H1 (cell line): ENCODE results near the gene MACROD2. TPM values are rescaled to one million over a fixed set of nuclear protein-coding genes. Genes with fewer than 3 reads are reported as not detected.

Experiments used
- CTCF ChIA-PET: fragments of 300-600 bp; sonication (Branson Sonifier 250); formaldehyde crosslinking; loops from one replicate; lab custom pipeline; 2021; ENCODE audit not compliant: partially characterized antibody; lab: Charles Lee
- POLR2A ChIA-PET: fragments of 300-600 bp; sonication (Branson Sonifier 250); formaldehyde crosslinking; loops from one replicate; lab custom pipeline; 2021; ENCODE audit warnings: inconsistent platforms; ENCODE audit not compliant: partially characterized antibody; lab: Charles Lee
- DNase-seq, 2 experiments: peaks; one replicate each; pipeline versions ENCODE4 v3.0.0 to v3.0.0-alpha.2; 2010 to 2022; ENCODE audit warnings: low spot score in 2 of 2, low read depth in 1 of 2, mixed read lengths in 1 of 2
- FAIRE-seq: peaks from 2 replicates; lab custom pipeline; 2011; peaks lifted over from hg19 to GRCh38; lab: Jason Lieb, UNC
- H2AFZ ChIP-seq: 2 replicates; pipeline ENCODE4 v1.8.1; 2012; ENCODE audit warnings: low read length, inconsistent platforms
- H2AK5ac ChIP-seq: 2 replicates; pipeline ENCODE4 v1.6.1; 2013; ENCODE audit warnings: low read depth, low read length
- H2BK120ac ChIP-seq: replicated peaks from 2 replicates; pipeline ENCODE3; 2013; ENCODE audit warnings: low read depth, low read length, inconsistent platforms
- H2BK12ac ChIP-seq: 2 replicates; pipeline ENCODE4 v1.6.1; 2013; ENCODE audit warnings: low read depth, low read length
- H2BK15ac ChIP-seq: 2 replicates; pipeline ENCODE4 v1.6.1; 2013; ENCODE audit warnings: low read length
- H2BK20ac ChIP-seq: 2 replicates; pipeline ENCODE4 v1.6.1; 2013; ENCODE audit warnings: low read length
- H2BK5ac ChIP-seq: 2 replicates; pipeline ENCODE4 v1.6.1; 2013; ENCODE audit warnings: low read depth, low read length
- H3K14ac ChIP-seq: 2 replicates; pipeline ENCODE4 v1.6.1; 2013; ENCODE audit warnings: inconsistent platforms; ENCODE audit not compliant: insufficient read length
- H3K18ac ChIP-seq: 2 replicates; pipeline ENCODE4 v1.6.1; 2013; ENCODE audit warnings: low read length; ENCODE audit errors: extremely low read depth
- H3K23ac ChIP-seq: 2 replicates; pipeline ENCODE4 v1.6.1; 2013; ENCODE audit warnings: inconsistent platforms; ENCODE audit not compliant: insufficient read length
- H3K23me2 ChIP-seq: 2 replicates; pipeline ENCODE4 v1.6.1; 2013; ENCODE audit warnings: low read depth, low read length
- H3K27ac ChIP-seq: 2 replicates; pipeline ENCODE4 v1.6.1; 2011; ENCODE audit warnings: low read depth, low read length, inconsistent platforms
- H3K27me3 ChIP-seq, 4 experiments: replicated peaks in 1 of 4; 1 replicate in 1 of 4; 2 replicates in 3 of 4; pipeline versions ENCODE4 v1.6.1 to v1.8.1; 2011 to 2013; ENCODE audit warnings: low read length in 3 of 4, mild to moderate bottlenecking in 3 of 4, inconsistent platforms in 2 of 4, mixed read lengths in 2 of 4, moderate library complexity in 1 of 4; ENCODE audit not compliant: control insufficient read depth in 3 of 4, insufficient read depth in 3 of 4; ENCODE audit errors: extremely low read depth in 1 of 4
- H3K36me3 ChIP-seq, 4 experiments: 2 replicates each; pipeline versions ENCODE4 v1.6.1 to v1.8.1; 2011 to 2013; ENCODE audit warnings: mild to moderate bottlenecking in 4 of 4, low read length in 3 of 4, moderate library complexity in 2 of 4, control low read depth in 1 of 4, inconsistent platforms in 1 of 4; ENCODE audit not compliant: insufficient read depth in 4 of 4, control insufficient read depth in 2 of 4
- H3K4ac ChIP-seq: replicated peaks from 2 replicates; pipeline ENCODE3; 2013; ENCODE audit warnings: low read length, low read depth, mixed read lengths, inconsistent platforms; ENCODE audit not compliant: insufficient read length
- H3K4me1 ChIP-seq, 4 experiments: replicated peaks in 1 of 4; 1 replicate in 1 of 4; 2 replicates in 3 of 4; pipeline versions ENCODE4 v1.6.1 to v1.8.1; 2011 to 2013; ENCODE audit warnings: low read length in 3 of 4, inconsistent platforms in 2 of 4, mixed read lengths in 1 of 4; ENCODE audit not compliant: insufficient read depth in 4 of 4, control insufficient read depth in 3 of 4
- H3K4me2 ChIP-seq, 2 experiments: 2 replicates each; pipeline versions ENCODE4 v1.6.1 to v1.8.1; 2011 to 2013; ENCODE audit warnings: low read depth in 2 of 2, low read length in 2 of 2, control low read depth in 1 of 2, inconsistent platforms in 1 of 2, mild to moderate bottlenecking in 1 of 2; ENCODE audit not compliant: insufficient read depth in 1 of 2
- H3K4me3 ChIP-seq, 4 experiments: fragments of 200-600, 300-600 bp in 1 of 4; sonication (generic), shearing (Covaris generic), sonication (Bioruptor Twin) in 1 of 4; 2 replicates each; pipeline versions ENCODE4 v1.5.1 to v1.8.1; 2011 to 2016; ENCODE audit warnings: low read length in 4 of 4, low read depth in 3 of 4, control low read depth in 2 of 4, inconsistent platforms in 2 of 4, mild to moderate bottlenecking in 2 of 4, mixed read lengths in 1 of 4, moderate library complexity in 1 of 4; ENCODE audit not compliant: insufficient read depth in 2 of 4; ENCODE audit errors: extremely low read depth in 1 of 4
- H3K56ac ChIP-seq: replicated peaks from 2 replicates; pipeline ENCODE3; 2013; ENCODE audit warnings: low read depth, mild to moderate bottlenecking, mixed read lengths, low read length, inconsistent platforms; ENCODE audit not compliant: insufficient read length
- H3K79me1 ChIP-seq: 2 replicates; pipeline ENCODE4 v1.6.1; 2013; ENCODE audit warnings: low read depth, low read length, control low read depth
- H3K79me2 ChIP-seq, 2 experiments: 2 replicates each; pipeline versions ENCODE4 v1.6.1 to v1.8.1; 2012 to 2013; ENCODE audit warnings: low read length in 2 of 2, mild to moderate bottlenecking in 2 of 2, inconsistent platforms in 1 of 2; ENCODE audit not compliant: insufficient read depth in 2 of 2, control insufficient read depth in 1 of 2
- H3K9ac ChIP-seq, 4 experiments: replicated peaks in 1 of 4; 1 replicate in 1 of 4; 2 replicates in 3 of 4; pipeline versions ENCODE4 v1.6.1 to v1.8.1; 2011 to 2013; ENCODE audit warnings: low read depth in 3 of 4, low read length in 3 of 4, control low read depth in 2 of 4, mild to moderate bottlenecking in 2 of 4, moderate library complexity in 2 of 4, inconsistent platforms in 1 of 4; ENCODE audit errors: extremely low read depth in 1 of 4
- H3K9me3 ChIP-seq, 2 experiments: 2 replicates each; pipeline versions ENCODE4 v1.6.1 to v1.8.1; 2012 to 2013; ENCODE audit warnings: mild to moderate bottlenecking in 2 of 2, moderate library complexity in 2 of 2, control low read depth in 1 of 2, inconsistent platforms in 1 of 2, low read depth in 1 of 2, low read length in 1 of 2, mixed read lengths in 1 of 2; ENCODE audit not compliant: insufficient read depth in 2 of 2
- H4K20me1 ChIP-seq, 2 experiments: replicated peaks in 1 of 2; 2 replicates each; pipeline versions ENCODE3 to v1.8.1; 2011 to 2013; ENCODE audit warnings: inconsistent platforms in 2 of 2, low read length in 2 of 2, mild to moderate bottlenecking in 1 of 2; ENCODE audit not compliant: insufficient read depth in 2 of 2, control insufficient read depth in 1 of 2
- H4K5ac ChIP-seq: 2 replicates; pipeline ENCODE4 v1.6.1; 2013; ENCODE audit warnings: low read length, low read depth, mixed read lengths, inconsistent platforms; ENCODE audit not compliant: insufficient read length
- H4K8ac ChIP-seq: 2 replicates; pipeline ENCODE4 v1.8.0; 2013; ENCODE audit warnings: mild to moderate bottlenecking, moderate library complexity, low read length, inconsistent platforms; ENCODE audit not compliant: insufficient read depth; ENCODE audit errors: extremely low read depth
- H4K91ac ChIP-seq: replicated peaks from 2 replicates; pipeline ENCODE3; 2013; ENCODE audit warnings: low read length, mixed read lengths, inconsistent platforms; ENCODE audit not compliant: insufficient read length
- FOSL1 ChIP-seq: IDR thresholded peaks from 2 replicates; pipeline ENCODE4 v1.6.1; 2011; ENCODE audit warnings: mild to moderate bottlenecking, low read depth, low read length, moderate library complexity; ENCODE audit not compliant: insufficient read depth
- HDAC6 ChIP-seq: IDR thresholded peaks from one replicate; pipeline ENCODE4 v1.7.1; 2012; ENCODE audit warnings: low read depth, mild to moderate bottlenecking, inconsistent platforms, low read length, moderate library complexity
- JUND ChIP-seq: IDR thresholded peaks from 2 replicates; pipeline ENCODE4 v1.6.1; 2011; ENCODE audit warnings: mild to moderate bottlenecking, improper control_type of control experiment, low read length
- PHF8 ChIP-seq: fragments of 200-600 bp; sonication (generic); conservative IDR thresholded peaks from 2 replicates; pipeline ENCODE4 v1.7.1; 2012; ENCODE audit warnings: low read depth, mild to moderate bottlenecking, inconsistent platforms, low read length, moderate library complexity
- POU5F1 ChIP-seq: IDR thresholded peaks from 2 replicates; pipeline ENCODE4 v1.6.1; 2011; ENCODE audit warnings: low read depth, mild to moderate bottlenecking, low read length, moderate library complexity
- RAD21 ChIP-seq, 2 experiments: IDR thresholded peaks in 1 of 2; conservative IDR thresholded peaks in 1 of 2; 2 replicates each; pipeline ENCODE4 v1.6.1; 2011; ENCODE audit warnings: low read depth in 2 of 2, low read length in 2 of 2, improper control_type of control experiment in 1 of 2, inconsistent platforms in 1 of 2, mild to moderate bottlenecking in 1 of 2, moderate library complexity in 1 of 2
- RFX5 ChIP-seq: IDR thresholded peaks from 2 replicates; pipeline ENCODE4 v1.6.1; 2011; ENCODE audit warnings: low read depth, low read length, improper control_type of control experiment, borderline replicate concordance
- SAP30 ChIP-seq: fragments of 300-600 bp; sonication (generic); IDR thresholded peaks from 2 replicates; pipeline ENCODE4 v1.7.1; 2012; ENCODE audit warnings: low read length, moderate library complexity, mild to moderate bottlenecking, inconsistent platforms; ENCODE audit not compliant: insufficient read depth, insufficient replicate concordance
- SP2 ChIP-seq: IDR thresholded peaks from 2 replicates; pipeline ENCODE4 v1.6.1; 2012; ENCODE audit warnings: mild to moderate bottlenecking, low read length, inconsistent platforms
- TAF1 ChIP-seq: IDR thresholded peaks from 2 replicates; pipeline ENCODE4 v1.6.1; 2011; ENCODE audit warnings: mild to moderate bottlenecking, low read depth, low read length
- WGBS, 2 experiments: shearing (Covaris generic) in 1 of 2; methylation state at CpG; one replicate each; pipeline versions ENCODE4 v1.1.6 to v1.1.7; 2013 to 2015; ENCODE audit warnings: low lambda C conversion rate in 2 of 2, mixed read lengths in 2 of 2, inconsistent platforms in 1 of 2, low coverage in 1 of 2, missing lambda C conversion rate in 1 of 2; ENCODE audit not compliant: insufficient replicate concordance in 2 of 2, insufficient coverage in 1 of 2, insufficient read length in 1 of 2; ENCODE audit errors: extremely low coverage in 1 of 2, missing lambda C conversion rate in 1 of 2; 5-methylcytosine and 5-hydroxymethylcytosine counted together
- polyA plus RNA-seq, 7 experiments: library from polyadenylated mRNA; depleted of rRNA in 3 of 7; stranded (reverse) in 5 of 7; unstranded in 2 of 7; fragments of >200 nt in 5 of 7; fragments of 200-250 nt in 2 of 7; gene quantifications; 1 replicate in 5 of 7; 2 replicates in 1 of 7; 4 replicates in 1 of 7; pipeline versions ENCODE4 v1.2.1 to v1.2.3, GENCODE V29; 2011 to 2013; ENCODE audit warnings: missing spikeins in 2 of 7, mixed read lengths in 2 of 7
- total RNA-seq: library from RNA; stranded (reverse); fragmentation: NEBNext Ultra II Directional; extraction: Animal tissue kit (Norgen Biotek cat#: 25700); gene quantifications from 2 replicates; pipeline ENCODE4 v1.2.1, GENCODE V29; 2021
- TF ChIP-seq, protein P1 (sequence below): IDR thresholded peaks from 2 replicates; pipeline ENCODE4 v1.6.1; 2012; ENCODE audit warnings: inconsistent platforms
- TF ChIP-seq, protein P2 (sequence below): IDR thresholded peaks from 2 replicates; pipeline ENCODE4 v1.6.1; 2011; ENCODE audit warnings: low read depth, mild to moderate bottlenecking, low read length; ENCODE audit not compliant: insufficient read depth

MACROD2 gene
- total and polyA plus RNA-seq, 2 of the 8 experiments (the other 6 are each of a cell fraction or from before 2014, with no cell fraction given), result 0.70 to 3.9 TPM

DNA sequence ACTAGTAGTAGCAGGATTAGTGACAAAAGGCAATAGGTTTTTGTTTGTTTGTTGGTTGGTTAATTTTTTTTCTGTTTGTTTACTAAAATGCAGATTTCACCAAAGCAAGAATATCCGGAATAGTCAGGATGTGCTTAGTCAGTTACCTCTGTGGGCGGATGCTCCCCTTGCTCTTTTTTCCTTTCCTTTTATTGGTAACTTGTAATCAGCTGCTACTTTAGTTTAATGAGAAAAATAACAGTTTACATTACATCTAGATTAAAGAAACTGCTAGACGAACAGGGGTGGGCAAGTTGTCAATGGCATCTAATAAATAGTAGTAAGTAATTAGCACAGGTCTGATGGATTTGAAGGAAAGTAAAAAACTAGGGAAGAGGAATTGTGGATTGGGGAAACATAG lies 989.0 kb downstream of the MACROD2 start:
- no peak for DNase-seq
- Histone ChIP-seq H2BK15ac (no peak overlapping the region), H2BK5ac (no peak overlapping the region), H2BK120ac (no peak overlapping the region), H3K79me1 (no peaks in the 10 kb centered on the region), H3K14ac (no peak overlapping the region), H3K18ac (no peak overlapping the region), H3K79me2 (no peaks in the 10 kb centered on the region), H4K5ac (no peak overlapping the region), H3K4me1 (no peaks in the 10 kb centered on the region), H3K56ac (no peak overlapping the region), H3K4me3 (no peak overlapping the region), H3K23me2 (no peaks in the 10 kb centered on the region; the same call in 1 of the 2 replicates), H4K8ac (no peak overlapping the region), H4K91ac (no peak overlapping the region), H2BK12ac (no peak overlapping the region), H4K20me1 (no peaks in the 10 kb centered on the region), H3K23ac (no peak overlapping the region), H3K9ac (no peak overlapping the region), H3K27me3 (peaks cover 0 to 1% (median 0%) of the 10 kb centered on the region in 4 experiments; a peak in 1 of 7 replicates), H3K4me2 (no peak overlapping the region), H3K9me3 (peaks cover 8 to 10% of the 10 kb centered on the region in 2 experiments; a peak in 3 of 4 replicates), H3K4ac (no peak overlapping the region), H3K27ac (no peak overlapping the region), H2BK20ac (no peak overlapping the region), H3K36me3 (peaks cover 0 to 9% (median 0%) of the 10 kb centered on the region in 4 experiments; a peak in 2 of 8 replicates), H2AK5ac (no peak overlapping the region), H2AFZ (no peak overlapping the region)
- POLR2A ChIA-PET, result no interaction called here
- no peak for FAIRE-seq
- TF ChIP-seq HDAC6, result no peak
- TF ChIP-seq, protein P1, sequence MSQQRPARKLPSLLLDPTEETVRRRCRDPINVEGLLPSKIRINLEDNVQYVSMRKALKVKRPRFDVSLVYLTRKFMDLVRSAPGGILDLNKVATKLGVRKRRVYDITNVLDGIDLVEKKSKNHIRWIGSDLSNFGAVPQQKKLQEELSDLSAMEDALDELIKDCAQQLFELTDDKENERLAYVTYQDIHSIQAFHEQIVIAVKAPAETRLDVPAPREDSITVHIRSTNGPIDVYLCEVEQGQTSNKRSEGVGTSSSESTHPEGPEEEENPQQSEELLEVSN, result no peak
- TF ChIP-seq RAD21 (IDR thresholded peaks at IDR 0.05 in 1 of 2, conservative IDR thresholded peaks at IDR 0.05 in 1 of 2; ENCODE audit: low read depth in 2 of 2, low read length in 2 of 2), result no peak
- TF ChIP-seq POU5F1, result no peak
- TF ChIP-seq RFX5, result no peak
- no peak for TF ChIP-seq SAP30
- TF ChIP-seq, protein P2, sequence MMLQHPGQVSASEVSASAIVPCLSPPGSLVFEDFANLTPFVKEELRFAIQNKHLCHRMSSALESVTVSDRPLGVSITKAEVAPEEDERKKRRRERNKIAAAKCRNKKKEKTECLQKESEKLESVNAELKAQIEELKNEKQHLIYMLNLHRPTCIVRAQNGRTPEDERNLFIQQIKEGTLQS, result no peak
- no peak for TF ChIP-seq TAF1
- no peak for TF ChIP-seq PHF8
- no peak for TF ChIP-seq JUND
- TF ChIP-seq SP2, result no peak
- TF ChIP-seq FOSL1, result no peak
- CTCF ChIA-PET, result no interaction called here
- WGBS, 2 experiments, result 91% methylated on average over 3 of the region's 3 CpGs; no CpG with 5 or more reads in 1 of the 2 experiments
